IMR-90 (cell line): ENCODE data around the gene CYP39A1. TPM values are rescaled to one million over a fixed set of nuclear protein-coding genes. Genes with fewer than 3 reads are reported as not detected.

Experiments
- ATAC-seq: fragments of 200-7000 bp; cut with Tn5 transposase; 2 replicates; pipeline ENCODE4 v1.9.1; 2020; ENCODE audit warnings: low read depth, mild to moderate bottlenecking, moderate library complexity
- BruUV-seq: library from RNA; stranded (reverse); fragments of 400-500 nt; replicated peaks from 2 replicates; lab custom pipeline; 2021; lab: Mats Ljungman, UMichigan
- CTCF ChIA-PET: fragments of 300-600 bp; formaldehyde crosslinking; extraction: SDS; loops from one replicate; lab custom pipeline; 2021; ENCODE audit warnings: antibody characterized with exemption; lab: Yijun Ruan, JAX
- POLR2A ChIA-PET: fragments of 300-600 bp; sonication (Branson Sonifier 250); formaldehyde crosslinking; loops from one replicate; lab custom pipeline; 2022; ENCODE audit warnings: antibody characterized with exemption; ENCODE audit not compliant: unreplicated experiment; lab: Charles Lee
- DNase-seq: peaks from one replicate; pipeline ENCODE4 v3.0.0; 2013
- H2AFZ ChIP-seq: replicated peaks from 2 replicates; pipeline ENCODE3; 2013; ENCODE audit warnings: low read length, mild to moderate bottlenecking; ENCODE audit not compliant: poor library complexity
- H2AK5ac ChIP-seq: 2 replicates; pipeline ENCODE4 v1.6.1; 2013; ENCODE audit warnings: low read depth, low read length, inconsistent platforms
- H2AK9ac ChIP-seq: replicated peaks from 2 replicates; pipeline ENCODE3; 2013; ENCODE audit warnings: mild to moderate bottlenecking, low read depth, low read length, moderate library complexity; ENCODE audit not compliant: poor library complexity
- H2BK120ac ChIP-seq: 2 replicates; pipeline ENCODE4 v1.6.1; 2013; ENCODE audit warnings: low read depth, low read length, inconsistent platforms
- H2BK15ac ChIP-seq: 3 replicates; pipeline ENCODE4 v1.6.1; 2013; ENCODE audit warnings: low read depth, low read length, inconsistent platforms
- H2BK20ac ChIP-seq: 2 replicates; pipeline ENCODE4 v1.6.1; 2013; ENCODE audit warnings: low read depth, mild to moderate bottlenecking, inconsistent platforms, low read length, moderate library complexity
- H2BK5ac ChIP-seq: 2 replicates; pipeline ENCODE4 v1.6.1; 2013; ENCODE audit warnings: mild to moderate bottlenecking, low read depth, low read length, inconsistent platforms; ENCODE audit not compliant: poor library complexity, severe bottlenecking
- H3K14ac ChIP-seq: replicated peaks from 2 replicates; pipeline ENCODE4 v1.6.1; 2013; ENCODE audit warnings: low read depth, low read length, inconsistent platforms
- H3K18ac ChIP-seq: 2 replicates; pipeline ENCODE4 v1.6.1; 2013; ENCODE audit warnings: low read depth, low read length, control low read depth
- H3K23ac ChIP-seq: 2 replicates; pipeline ENCODE4 v1.6.1; 2013; ENCODE audit warnings: low read depth, low read length, inconsistent platforms
- H3K27ac ChIP-seq: 2 replicates; pipeline ENCODE4 v1.5.1; 2013; ENCODE audit warnings: mild to moderate bottlenecking, control low read depth, low read length; ENCODE audit not compliant: insufficient read depth
- H3K27me3 ChIP-seq: 2 replicates; pipeline ENCODE4 v1.6.1; 2013; ENCODE audit warnings: low read length; ENCODE audit not compliant: control insufficient read depth, insufficient read depth
- H3K36me3 ChIP-seq: 2 replicates; pipeline ENCODE4 v1.6.1; 2013; ENCODE audit warnings: low read length, mixed read lengths; ENCODE audit not compliant: control insufficient read depth, insufficient read depth
- H3K4ac ChIP-seq: 2 replicates; pipeline ENCODE4 v1.6.1; 2013; ENCODE audit warnings: low read depth, low read length, inconsistent platforms
- H3K4me1 ChIP-seq: 2 replicates; pipeline ENCODE4 v1.6.1; 2013; ENCODE audit warnings: low read length, mixed read lengths; ENCODE audit not compliant: control insufficient read depth, insufficient read depth
- H3K4me2 ChIP-seq: 2 replicates; pipeline ENCODE4 v1.6.1; 2013; ENCODE audit warnings: low read depth, mild to moderate bottlenecking, control low read depth, low read length, moderate library complexity
- H3K4me3 ChIP-seq: 2 replicates; pipeline ENCODE4 v1.5.1; 2013; ENCODE audit warnings: low read depth, mild to moderate bottlenecking, control low read depth, low read length, moderate library complexity; ENCODE audit not compliant: insufficient read depth
- H3K56ac ChIP-seq: 2 replicates; pipeline ENCODE4 v1.6.1; 2013; ENCODE audit warnings: low read length, inconsistent platforms; ENCODE audit not compliant: insufficient read depth; ENCODE audit errors: extremely low read depth
- H3K79me1 ChIP-seq, 2 experiments: 2 replicates each; pipeline ENCODE4 v1.6.1; 2013; ENCODE audit warnings: low read length in 2 of 2, inconsistent platforms in 1 of 2, low read depth in 1 of 2
- H3K9ac ChIP-seq: 2 replicates; pipeline ENCODE4 v1.6.1; 2013; ENCODE audit warnings: low read depth, low read length, control low read depth
- H3K9me1 ChIP-seq: 2 replicates; pipeline ENCODE4 v1.6.1; 2013; ENCODE audit warnings: low read length, inconsistent platforms; ENCODE audit not compliant: insufficient read depth
- H3K9me3 ChIP-seq: 2 replicates; pipeline ENCODE4 v1.6.1; 2013; ENCODE audit warnings: low read length; ENCODE audit not compliant: control insufficient read depth, insufficient read depth
- H4K20me1 ChIP-seq: 2 replicates; pipeline ENCODE4 v1.6.1; 2013; ENCODE audit warnings: low read length, inconsistent platforms; ENCODE audit not compliant: insufficient read depth
- H4K5ac ChIP-seq: 2 replicates; pipeline ENCODE4 v1.6.1; 2013; ENCODE audit warnings: mild to moderate bottlenecking, low read depth, low read length, control low read depth
- H4K8ac ChIP-seq, 2 experiments: 2 replicates each; pipeline ENCODE4 v1.6.1; 2013; ENCODE audit warnings: low read depth in 2 of 2, low read length in 2 of 2, control low read depth in 1 of 2, inconsistent platforms in 1 of 2
- H4K91ac ChIP-seq: 2 replicates; pipeline ENCODE4 v1.6.1; 2013; ENCODE audit warnings: low read depth, low read length, inconsistent platforms; ENCODE audit not compliant: insufficient read depth
- BHLHE40 ChIP-seq: fragments of 150-350 bp; IDR thresholded peaks from 2 replicates; pipeline ENCODE4 v1.6.1; 2016; ENCODE audit warnings: mild to moderate bottlenecking, low read depth, low read length
- FOS ChIP-seq: fragments of 150-350 bp; IDR thresholded peaks from 2 replicates; pipeline ENCODE4 v1.6.1; 2016; ENCODE audit warnings: low read depth, low read length
- MAZ ChIP-seq: IDR thresholded peaks from 2 replicates; pipeline ENCODE4 v1.6.1; 2012; ENCODE audit warnings: low read depth, mild to moderate bottlenecking, low read length, improper control_type of control experiment, moderate library complexity, borderline replicate concordance
- POLR2A ChIP-seq: IDR thresholded peaks from 2 replicates; pipeline ENCODE4 v1.6.1; 2012; ENCODE audit warnings: mild to moderate bottlenecking, low read depth, low read length
- RAD21 ChIP-seq: IDR thresholded peaks from 2 replicates; pipeline ENCODE4 v1.6.1; 2012; ENCODE audit warnings: low read length, improper control_type of control experiment
- RFX5 ChIP-seq: IDR thresholded peaks from 2 replicates; pipeline ENCODE4 v1.8.0; 2012; ENCODE audit warnings: low read depth, mild to moderate bottlenecking, low read length, moderate library complexity
- SMC3 ChIP-seq: fragments of 150-350 bp; IDR thresholded peaks from 2 replicates; pipeline ENCODE4 v1.6.1; 2016; ENCODE audit warnings: low read depth, mild to moderate bottlenecking, antibody characterized with exemption, low read length, moderate library complexity
- WGBS, 2 experiments: methylation state at CpG; one replicate each; pipeline versions ENCODE4 v1.1.5 to v1.1.7; 2013; ENCODE audit warnings: missing lambda C conversion rate in 2 of 2; ENCODE audit not compliant: insufficient read length in 1 of 2; ENCODE audit errors: extremely low coverage in 2 of 2; 5-methylcytosine and 5-hydroxymethylcytosine counted together
- dilution Hi-C: fragments of 300-500 bp; cut with HindIII; formaldehyde crosslinking; loops from one replicate; pipeline ENCODE4 v1.14.3; 2018; ENCODE audit warnings: low sequenced_read_pairs; ENCODE audit not compliant: unreplicated experiment
- in situ Hi-C: fragments of 300-500 bp; cut with MboI; formaldehyde crosslinking; loops from 3 replicates; pipeline ENCODE4 v1.14.3; 2019; ENCODE audit warnings: low sequenced_read_pairs, inconsistent platforms, mixed read lengths
- intact Hi-C: fragments of 100-400 bp; cut with micrococcal nuclease; formaldehyde crosslinking; loops from 2 replicates; pipeline ENCODE4 v1.10.0; 2022
- polyA plus RNA-seq, 3 experiments: library from polyadenylated mRNA; depleted of rRNA; stranded (reverse); fragments of >200 nt; gene quantifications; 2 replicates each; pipeline ENCODE4 v1.2.3, GENCODE V29; 2012; ENCODE audit warnings: low replicate concordance in 1 of 3
- total RNA-seq: library from RNA; depleted of rRNA; stranded (reverse); fragments of >200 nt; gene quantifications from 2 replicates; pipeline ENCODE4 v1.2.3, GENCODE V29; 2012
- TF ChIP-seq, protein P1 (sequence below): fragments of 150-350 bp; IDR thresholded peaks from 2 replicates; pipeline ENCODE4 v1.6.1; 2017; ENCODE audit warnings: mild to moderate bottlenecking, antibody characterized with exemption, low read length, low read depth

Gene CYP39A1
- total and polyA plus RNA-seq, 2 of the 4 experiments (the other 2 are of a cell fraction) = 0.03 TPM; not detected in 1

DNA sequence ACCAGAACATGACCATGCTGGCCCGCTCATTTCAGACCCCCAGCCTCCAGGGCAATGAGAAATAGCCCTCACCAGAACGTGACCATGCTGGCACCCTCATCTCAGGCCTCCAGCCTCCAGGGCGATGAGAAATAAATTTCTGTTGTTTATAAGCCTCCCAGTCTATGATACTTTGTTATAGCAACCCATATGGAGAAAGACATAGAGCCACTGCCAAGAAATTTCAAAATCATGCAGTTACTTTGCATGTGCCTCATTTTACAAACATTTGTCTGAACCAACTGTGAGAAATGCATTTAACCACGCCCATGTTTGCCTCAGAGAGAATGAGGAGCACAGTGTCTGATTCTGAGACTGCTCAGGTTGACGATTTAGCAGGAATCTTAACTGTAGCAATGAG lies 15.5 kb downstream of the CYP39A1 start:
- no CpG with 5 or more reads among the region's 5 CpGs for WGBS, 2 experiments
- no peaks in the 10 kb centered on the region for H3K9me1 ChIP-seq
- no peak overlapping the region for H2BK20ac ChIP-seq
- H3K9ac ChIP-seq = no peak overlapping the region
- no peak overlapping the region for H2BK15ac ChIP-seq
- ChIA-PET POLR2A (no interaction called here), CTCF (no interaction called here)
- H4K5ac ChIP-seq = no peak overlapping the region
- H2BK120ac ChIP-seq = no peak overlapping the region
- intact Hi-C loops = no loop called here
- H3K23ac ChIP-seq = no peak overlapping the region
- peak; percentile 13 for DNase-seq
- no peak overlapping the region for H3K14ac ChIP-seq
- H4K8ac ChIP-seq = no peak overlapping the region
- TF ChIP-seq SMC3 (no peak), RAD21 (no peak), POLR2A (no peak), BHLHE40 (no peak), MAZ (no peak), RFX5 (no peak), FOS (no peak)
- TF ChIP-seq, protein P1, sequence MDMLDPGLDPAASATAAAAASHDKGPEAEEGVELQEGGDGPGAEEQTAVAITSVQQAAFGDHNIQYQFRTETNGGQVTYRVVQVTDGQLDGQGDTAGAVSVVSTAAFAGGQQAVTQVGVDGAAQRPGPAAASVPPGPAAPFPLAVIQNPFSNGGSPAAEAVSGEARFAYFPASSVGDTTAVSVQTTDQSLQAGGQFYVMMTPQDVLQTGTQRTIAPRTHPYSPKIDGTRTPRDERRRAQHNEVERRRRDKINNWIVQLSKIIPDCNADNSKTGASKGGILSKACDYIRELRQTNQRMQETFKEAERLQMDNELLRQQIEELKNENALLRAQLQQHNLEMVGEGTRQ = no peak
- in situ Hi-C loops = no loop called here
- no peaks in the 10 kb centered on the region for H3K9me3 ChIP-seq
- dilution Hi-C loops = no loop called here
- H3K18ac ChIP-seq = no peak overlapping the region; the same call in 1 of the 2 replicates
- no peaks in the 10 kb centered on the region for H4K20me1 ChIP-seq
- peak overlapping the region; percentile 57; the same call in 1 of the 2 replicates for H3K4me2 ChIP-seq
- H4K91ac ChIP-seq = no peak overlapping the region
- peaks cover 2% of the 10 kb centered on the region; the same call in 1 of the 2 replicates for H3K4me1 ChIP-seq
- no peaks in the 10 kb centered on the region for H3K27me3 ChIP-seq
- no peaks in the 10 kb centered on the region for H3K36me3 ChIP-seq
- H2AK5ac ChIP-seq = no peak overlapping the region
- no peak overlapping the region for H2AFZ ChIP-seq
- no TSS peak for BruUV-seq
- no peak overlapping the region for H3K56ac ChIP-seq
- H2AK9ac ChIP-seq = no peak overlapping the region
- H3K4ac ChIP-seq = no peak overlapping the region
- ATAC-seq = peak; percentile 54
- no peak overlapping the region for H3K4me3 ChIP-seq
- H2BK5ac ChIP-seq = no peak overlapping the region
- H3K79me1 ChIP-seq = no peaks in the 10 kb centered on the region
- no peak overlapping the region for H3K27ac ChIP-seq
